HG03520 (cell line): ENCODE data around the gene DGKI.

Experiments used
- ATAC-seq: cut with Tn5 transposase; IDR thresholded peaks from one replicate; pipeline ENCODE4 v1.9.1; 2021; ENCODE audit warnings: mild to moderate bottlenecking, moderate library complexity; ENCODE audit not compliant: unreplicated experiment

Gene DGKI

GRCh38 chr7:137386966-137387365, 459.8 kb downstream of the DGKI start:
- no peak for ATAC-seq

GRCh38 chr7:137381045-137381444, 465.7 kb downstream of the DGKI start:
- ATAC-seq, result no peak

GRCh38 chr7:137373507-137373906, 473.3 kb downstream of the DGKI start:
- ATAC-seq, result no peak

- ATAC-seq, result no peak
Observed at GRCh38 chr7:137371616-137372015, 475.2 kb downstream of the DGKI start.

GRCh38 chr7:137366995-137367394, 479.8 kb downstream of the DGKI start:
- ATAC-seq, result no peak

GRCh38 chr7:137363683-137364082, 483.1 kb downstream of the DGKI start:
- no peak for ATAC-seq

DNA sequence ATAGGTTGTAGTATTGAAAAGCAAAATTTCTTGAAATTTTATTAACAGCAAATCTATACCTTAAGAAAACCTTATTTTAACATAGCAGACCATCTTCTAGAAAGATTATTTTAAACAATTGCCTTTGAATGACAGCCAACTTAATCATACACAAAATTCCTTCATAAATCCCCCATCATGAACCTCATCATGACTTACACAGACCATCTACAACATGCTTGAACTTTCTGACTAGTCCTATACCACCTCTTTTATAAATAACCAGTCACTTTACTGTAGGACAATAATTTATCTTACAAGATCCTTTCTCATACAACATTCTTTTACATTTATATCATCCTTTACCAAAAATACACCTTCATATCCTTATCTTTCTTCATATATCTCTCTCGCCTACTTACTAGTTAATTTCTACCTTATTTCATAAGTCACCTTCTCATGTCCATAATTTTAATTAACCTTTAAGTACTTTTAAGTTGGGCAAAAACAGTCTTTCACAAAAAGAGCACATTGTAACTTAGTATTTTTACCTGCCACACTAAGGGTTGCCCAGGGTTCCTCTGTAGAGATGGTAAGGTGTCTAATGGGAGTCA, 486.6 kb downstream of the DGKI start:
- ATAC-seq, result no peak

GRCh38 chr7:137354961-137355360, 491.8 kb downstream of the DGKI start:
- ATAC-seq, result no peak

- ATAC-seq, result no peak
Observed at GRCh38 chr7:137354396-137354795, 492.4 kb downstream of the DGKI start.

GRCh38 chr7:137351941-137352340, 494.8 kb downstream of the DGKI start:
- ATAC-seq, result no peak

GRCh38 chr7:137345799-137346449, 500.9 kb downstream of the DGKI start:
- no peak for ATAC-seq

DNA sequence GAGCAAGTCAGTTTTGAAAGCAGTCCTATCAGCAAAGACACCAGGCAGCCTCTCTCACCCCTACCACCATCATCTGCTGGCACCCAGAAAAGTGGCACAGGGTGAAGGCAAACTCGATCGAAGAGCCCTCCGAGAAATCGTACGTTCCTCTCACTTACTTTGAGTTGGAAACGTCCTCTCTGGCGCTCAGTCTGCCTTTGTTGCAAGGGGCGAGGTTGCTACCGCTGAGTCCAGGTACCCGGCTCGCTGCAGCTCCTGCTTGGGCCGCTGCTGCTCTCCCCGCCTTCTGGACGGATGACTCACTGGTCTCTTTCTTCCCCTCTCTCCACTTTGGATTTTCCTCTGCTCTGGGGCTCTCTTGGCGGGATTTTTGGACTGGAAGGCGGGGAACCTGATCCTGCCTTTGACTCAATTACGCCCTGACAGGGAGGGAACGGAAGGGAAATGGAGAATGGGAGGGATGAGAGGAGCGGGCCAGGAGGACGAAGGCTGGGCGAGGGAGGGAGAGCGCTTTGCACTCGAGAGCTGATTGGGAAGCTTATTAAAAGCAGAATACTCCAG, 503.4 kb downstream of the DGKI start, which contains the start of gene PTN:
PTN (minus strand) TSS at position 453 of the 561 bp plus-strand sequence. CDS start 88,760 bp downstream, outside the sequence.
- no peak for ATAC-seq

DNA sequence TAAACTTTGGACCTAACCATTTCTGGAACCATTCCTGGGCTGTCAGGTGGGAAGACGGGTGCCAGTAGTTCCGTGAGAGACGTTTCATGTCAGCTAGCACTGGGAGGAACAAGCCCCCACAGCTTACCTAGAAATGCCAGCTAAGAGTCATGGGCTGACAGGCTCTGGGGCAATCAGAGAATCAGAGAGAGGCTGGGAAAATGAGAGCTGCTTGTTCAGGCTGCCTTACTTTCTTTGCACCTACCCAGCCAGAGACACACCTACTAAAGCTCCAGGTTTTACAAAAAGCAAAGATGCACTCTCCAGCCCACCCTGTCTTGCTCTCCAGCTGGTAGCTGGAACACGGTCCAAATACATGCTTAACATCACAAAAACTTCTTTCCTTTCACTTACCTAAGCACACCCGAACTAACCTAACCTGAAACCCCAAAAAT, 503.9 kb downstream of the DGKI start:
- no peak for ATAC-seq

- ATAC-seq, result no peak
Observed at GRCh38 chr7:137342265-137342664, 504.5 kb downstream of the DGKI start.

DNA sequence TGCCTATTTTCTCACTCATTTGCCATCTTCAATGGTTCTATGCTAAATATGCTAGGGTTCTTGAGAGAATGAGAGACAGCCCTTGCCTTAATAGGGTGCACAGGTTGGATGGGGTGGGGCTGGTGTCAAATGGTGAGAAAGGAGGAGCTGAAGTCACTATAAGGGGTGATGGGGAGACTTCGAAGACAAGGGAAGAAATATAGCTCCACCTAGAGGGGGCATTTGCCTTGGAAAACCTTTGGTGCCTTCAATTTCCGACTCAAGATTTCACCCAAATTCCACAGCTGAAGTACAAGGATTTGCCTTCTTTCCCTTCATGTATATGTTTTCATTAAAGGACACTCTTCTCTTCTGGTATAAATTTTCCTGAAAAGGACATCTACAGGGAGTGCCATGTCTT, 508.9 kb downstream of the DGKI start:
- ATAC-seq, result no peak

- ATAC-seq, result no peak
Observed at GRCh38 chr7:137335814-137336213, 511.0 kb downstream of the DGKI start.

GRCh38 chr7:137331378-137331777, 515.4 kb downstream of the DGKI start:
- no peak for ATAC-seq
